K562 treated with DMSO at 1 percent for 24 hours (cell line): ENCODE results near the gene TCTN3. TPM values are rescaled to one million over a fixed set of nuclear protein-coding genes. Genes with fewer than 3 reads are reported as not detected.

Experiments used
- total RNA-seq: library from RNA; unstranded; fragments of 300-600 nt; gene quantifications from 2 replicates; pipeline ENCODE4 v1.2.3, GENCODE V29; 2022; ENCODE audit warnings: low read depth; ENCODE audit not compliant: insufficient read depth

Gene TCTN3, protein sequence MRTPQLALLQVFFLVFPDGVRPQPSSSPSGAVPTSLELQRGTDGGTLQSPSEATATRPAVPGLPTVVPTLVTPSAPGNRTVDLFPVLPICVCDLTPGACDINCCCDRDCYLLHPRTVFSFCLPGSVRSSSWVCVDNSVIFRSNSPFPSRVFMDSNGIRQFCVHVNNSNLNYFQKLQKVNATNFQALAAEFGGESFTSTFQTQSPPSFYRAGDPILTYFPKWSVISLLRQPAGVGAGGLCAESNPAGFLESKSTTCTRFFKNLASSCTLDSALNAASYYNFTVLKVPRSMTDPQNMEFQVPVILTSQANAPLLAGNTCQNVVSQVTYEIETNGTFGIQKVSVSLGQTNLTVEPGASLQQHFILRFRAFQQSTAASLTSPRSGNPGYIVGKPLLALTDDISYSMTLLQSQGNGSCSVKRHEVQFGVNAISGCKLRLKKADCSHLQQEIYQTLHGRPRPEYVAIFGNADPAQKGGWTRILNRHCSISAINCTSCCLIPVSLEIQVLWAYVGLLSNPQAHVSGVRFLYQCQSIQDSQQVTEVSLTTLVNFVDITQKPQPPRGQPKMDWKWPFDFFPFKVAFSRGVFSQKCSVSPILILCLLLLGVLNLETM
- 10.2 and 10.7 TPM in 2 replicates for total RNA-seq

DNA sequence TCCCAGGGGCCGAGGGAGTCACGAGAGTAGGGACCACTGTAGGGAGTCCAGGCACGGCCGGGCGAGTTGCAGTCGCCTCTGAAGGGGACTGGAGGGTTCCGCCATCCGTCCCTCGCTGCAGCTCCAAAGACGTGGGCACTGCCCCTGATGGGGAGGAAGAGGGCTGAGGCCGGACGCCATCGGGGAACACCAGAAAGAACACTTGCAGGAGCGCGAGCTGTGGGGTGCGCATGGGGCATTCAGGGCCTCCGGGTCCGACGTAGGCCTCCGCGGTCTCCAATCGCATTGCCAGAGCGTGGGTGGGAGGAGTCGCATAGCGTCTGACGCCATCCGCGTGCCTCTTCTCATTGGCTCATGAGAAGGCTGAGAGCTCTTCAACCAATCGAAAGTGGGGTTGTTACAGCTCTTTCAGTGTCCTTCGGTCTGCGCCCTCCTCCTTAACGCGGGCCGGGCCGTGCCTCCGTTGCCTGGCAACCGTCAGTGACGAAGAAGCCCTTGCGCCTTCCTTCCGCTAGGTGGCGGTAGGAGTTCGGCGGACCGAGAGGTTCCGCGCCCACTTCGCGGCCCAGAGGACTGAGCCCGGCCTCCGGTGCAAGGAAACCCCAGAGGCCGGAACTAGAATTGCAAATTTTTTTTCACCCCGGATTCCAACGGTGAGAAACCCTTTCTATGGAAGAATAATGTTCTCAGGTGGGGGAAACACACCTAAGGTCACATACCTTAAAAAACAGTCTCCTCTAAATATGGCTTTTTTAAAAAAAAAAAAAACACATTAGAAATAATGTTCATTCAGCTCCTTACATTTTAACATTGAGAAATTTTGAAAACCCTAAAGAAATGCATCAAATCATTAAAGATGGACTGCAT, at the start of gene TCTN3:
TCTN3 (minus strand) TSS at position 260 of the 867 bp plus-strand sequence; CDS start at position 232, 28 bp downstream.

DNA sequence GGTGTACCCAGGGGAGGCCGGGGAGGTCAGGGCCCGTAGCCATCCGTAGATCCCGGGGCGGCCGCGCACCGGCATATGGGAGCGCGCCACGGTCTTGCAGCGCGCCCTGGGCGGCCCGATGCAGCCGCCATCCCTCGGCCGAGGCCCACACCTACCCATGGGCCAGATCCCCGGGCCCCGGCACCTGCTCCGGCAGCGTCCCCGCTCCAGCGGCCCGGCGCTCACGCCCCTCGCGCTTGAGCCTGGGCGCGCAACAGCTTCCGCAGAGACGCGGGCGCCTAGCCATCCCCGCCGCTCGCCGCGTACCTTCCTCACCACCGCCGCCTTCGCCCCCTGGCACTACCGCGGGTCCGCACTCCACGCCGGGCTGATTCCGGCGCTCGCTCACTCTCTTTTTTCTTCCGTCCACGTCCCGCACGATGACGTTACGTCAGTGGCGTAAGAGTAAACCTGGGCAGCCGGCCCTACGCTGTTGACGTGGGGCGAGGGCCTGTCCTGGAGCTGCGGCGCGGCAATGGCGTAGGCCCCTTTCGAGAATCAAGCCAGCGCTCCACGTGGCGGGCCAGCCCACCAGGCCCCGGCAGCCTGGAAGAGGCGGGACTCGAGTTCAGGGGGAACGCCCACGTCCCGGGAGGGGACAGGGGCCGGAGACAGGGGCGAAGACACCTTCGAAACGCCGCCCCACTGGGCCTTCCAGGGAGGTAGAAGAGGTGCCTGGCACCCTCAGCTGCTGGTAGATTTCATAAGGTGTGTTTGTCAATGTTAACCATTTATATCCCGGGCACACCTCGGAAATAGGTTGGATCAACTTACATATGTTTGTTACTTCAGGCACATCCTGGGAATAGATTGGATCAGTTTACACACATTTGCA, 37.2 kb downstream of the TCTN3 start, which contains the start of gene ALDH18A1:
ALDH18A1 (minus strand) TSS at position 421 of the 874 bp plus-strand sequence. CDS start 3,334 bp downstream, outside the sequence.

Other genes starting within 250 kb of the TCTN3 start
- gene SORBS1, start 132.6 kb downstream of the TCTN3 start, total RNA-seq = 8.7 and 9.1 TPM in 2 replicates
- 22.0 and 25.4 TPM in 2 replicates for gene ALDH18A1, start 37.2 kb downstream of the TCTN3 start, total RNA-seq
- gene ENTPD1, start 62.2 kb upstream of the TCTN3 start, total RNA-seq = 1.7 and 2.3 TPM in 2 replicates
- gene CC2D2B, start 214.0 kb upstream of the TCTN3 start, total RNA-seq = 0.09 TPM in 1 of 2 replicates, not detected in the other